Cardiac muscle cell (in vitro differentiated cells and primary cell): ENCODE data around the gene KIF1A. TPM values are rescaled to one million over a fixed set of nuclear protein-coding genes. Genes with fewer than 3 reads are reported as not detected.

Experiments
- DNase-seq, 2 donors: peaks; one replicate each; pipeline versions ENCODE4 v3.0.0 to v3.0.0-alpha.2; 2010 to 2017; ENCODE audit warnings: low read depth in 1 of 2, low spot score in 1 of 2
- H3K27ac ChIP-seq: fragments of 200-600 bp; sonication (generic); 2 replicates; pipeline ENCODE4 v1.5.1; 2016
- H3K27me3 ChIP-seq: fragments of 200-600 bp; sonication (generic); 2 replicates; pipeline ENCODE4 v1.6.0; 2016; ENCODE audit warnings: control low read depth
- H3K36me3 ChIP-seq: fragments of 200-600 bp; sonication (generic); 2 replicates; pipeline ENCODE4 v1.5.1; 2016; ENCODE audit warnings: control low read depth
- H3K4me1 ChIP-seq: fragments of 200-600 bp; sonication (generic); 2 replicates; pipeline ENCODE4 v1.8.1; 2017; ENCODE audit warnings: low read depth, mild to moderate bottlenecking, mixed run types
- H3K4me3 ChIP-seq: fragments of 200-600 bp; sonication (generic); 2 replicates; pipeline ENCODE4 v1.5.1; 2016; ENCODE audit warnings: mild to moderate bottlenecking
- H3K9me3 ChIP-seq: fragments of 200-600 bp; sonication (generic); 2 replicates; pipeline ENCODE4 v1.5.1; 2017; ENCODE audit warnings: low read depth, mild to moderate bottlenecking, control low read depth
- polyA plus RNA-seq: library from polyadenylated mRNA; unstranded; fragments of >200 nt; fragmentation: Nextera tagmentation; extraction: Ambion mirVana; gene quantifications from 2 replicates; pipeline ENCODE4 v1.2.1, GENCODE V29; 2016
- total RNA-seq: library from RNA; depleted of rRNA; stranded (reverse); fragments of >200 nt; gene quantifications from 2 replicates; pipeline ENCODE4 v1.2.3, GENCODE V29; 2016
- TF ChIP-seq, protein P1 (sequence below): IDR thresholded peaks from 2 replicates; pipeline ENCODE4 v1.5.1; 2012; ENCODE audit warnings: low read depth, mild to moderate bottlenecking, low read length

Gene KIF1A
- total and polyA plus RNA-seq, 2 experiments from 2014 or later: 6.3 to 14.1 TPM

DNA sequence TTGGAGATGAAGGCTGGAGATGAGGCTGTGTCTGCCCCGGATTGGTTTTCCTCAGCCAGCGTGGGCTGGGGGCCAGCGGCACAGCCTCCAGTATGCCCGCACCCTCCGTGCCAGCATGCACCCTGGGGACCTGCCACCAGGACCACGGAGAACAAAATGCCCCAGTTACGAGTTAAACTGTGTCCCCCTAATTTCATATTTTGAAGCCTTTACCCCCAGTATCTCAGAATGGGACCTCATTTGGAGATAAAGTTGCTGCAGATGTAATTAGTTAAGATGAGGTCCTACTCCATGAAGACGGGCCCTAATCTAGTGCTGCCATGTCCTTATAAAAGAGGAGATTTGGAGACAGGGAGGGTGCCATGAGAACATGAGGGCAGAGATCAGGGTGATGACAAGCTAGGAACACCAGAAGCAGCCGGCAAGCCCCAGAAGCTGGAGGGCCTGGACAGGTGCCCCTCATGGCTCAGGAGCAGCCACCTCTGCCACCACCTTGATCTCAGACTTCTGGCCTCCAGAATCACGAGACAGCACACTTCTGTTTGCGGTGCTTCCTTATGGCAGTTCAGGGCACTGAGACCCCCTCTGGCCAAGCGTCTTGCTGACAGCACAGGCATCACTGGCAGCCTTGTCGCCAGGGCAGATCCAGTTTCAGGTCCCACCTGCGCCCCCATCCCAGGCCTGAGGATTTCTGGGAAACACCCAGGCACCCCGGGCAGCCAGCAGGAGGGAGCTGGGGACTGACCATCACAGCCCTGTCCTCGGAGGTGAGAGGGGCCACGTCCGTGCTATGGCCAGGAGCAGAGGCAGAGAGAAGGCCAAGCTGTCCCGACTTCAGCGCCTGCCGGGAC, 29.4 kb downstream of the KIF1A start:
- Histone ChIP-seq H3K27ac (no peak overlapping the region), H3K9me3 (no peaks in the 10 kb centered on the region), H3K4me3 (no peak overlapping the region), H3K4me1 (peaks cover 12% of the 10 kb centered on the region), H3K36me3 (no peaks in the 10 kb centered on the region), H3K27me3 (no peaks in the 10 kb centered on the region)
- TF ChIP-seq, protein P1, sequence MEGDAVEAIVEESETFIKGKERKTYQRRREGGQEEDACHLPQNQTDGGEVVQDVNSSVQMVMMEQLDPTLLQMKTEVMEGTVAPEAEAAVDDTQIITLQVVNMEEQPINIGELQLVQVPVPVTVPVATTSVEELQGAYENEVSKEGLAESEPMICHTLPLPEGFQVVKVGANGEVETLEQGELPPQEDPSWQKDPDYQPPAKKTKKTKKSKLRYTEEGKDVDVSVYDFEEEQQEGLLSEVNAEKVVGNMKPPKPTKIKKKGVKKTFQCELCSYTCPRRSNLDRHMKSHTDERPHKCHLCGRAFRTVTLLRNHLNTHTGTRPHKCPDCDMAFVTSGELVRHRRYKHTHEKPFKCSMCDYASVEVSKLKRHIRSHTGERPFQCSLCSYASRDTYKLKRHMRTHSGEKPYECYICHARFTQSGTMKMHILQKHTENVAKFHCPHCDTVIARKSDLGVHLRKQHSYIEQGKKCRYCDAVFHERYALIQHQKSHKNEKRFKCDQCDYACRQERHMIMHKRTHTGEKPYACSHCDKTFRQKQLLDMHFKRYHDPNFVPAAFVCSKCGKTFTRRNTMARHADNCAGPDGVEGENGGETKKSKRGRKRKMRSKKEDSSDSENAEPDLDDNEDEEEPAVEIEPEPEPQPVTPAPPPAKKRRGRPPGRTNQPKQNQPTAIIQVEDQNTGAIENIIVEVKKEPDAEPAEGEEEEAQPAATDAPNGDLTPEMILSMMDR: no peak
- no peak for DNase-seq

DNA sequence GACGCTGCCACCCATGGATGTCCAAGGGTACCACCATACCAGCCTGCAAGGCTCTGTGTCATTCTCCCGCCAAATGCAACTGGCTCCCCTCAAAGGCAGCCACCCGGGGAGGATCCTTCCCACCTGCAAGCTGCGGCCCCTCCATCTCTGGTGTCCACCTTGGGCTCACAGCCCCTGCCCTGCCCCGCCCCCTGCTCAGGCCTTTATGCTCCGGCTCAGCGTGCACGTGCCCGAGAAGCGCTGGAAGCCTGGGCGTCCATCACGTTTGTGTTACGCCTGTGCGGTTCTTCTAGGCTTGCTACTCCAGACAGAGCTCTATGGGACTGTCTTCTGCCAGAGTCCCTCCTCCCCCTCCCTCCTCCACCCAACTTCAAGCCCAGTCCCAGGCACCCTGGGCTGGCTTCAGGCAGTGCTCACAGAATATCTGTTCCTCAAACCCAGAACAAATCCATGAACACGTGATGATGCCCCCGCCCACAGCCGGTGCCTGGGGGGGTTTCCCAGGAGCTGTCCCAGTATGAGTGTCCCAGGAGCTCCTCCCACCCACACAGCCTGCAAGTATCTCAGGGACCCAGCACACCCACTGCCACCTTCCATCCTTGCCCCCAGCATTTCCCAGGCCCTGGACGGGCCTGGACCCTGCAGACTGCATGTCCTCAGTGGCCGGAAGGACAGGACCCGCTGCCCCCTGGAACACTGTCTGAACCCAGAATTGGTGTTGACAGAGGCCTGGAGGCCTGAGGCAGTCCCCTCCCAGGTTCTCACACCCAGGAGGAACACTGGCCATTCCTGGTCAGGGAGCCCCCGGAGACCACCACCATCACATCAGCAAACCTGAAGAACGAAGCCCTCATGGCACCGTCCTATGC, 30.3 kb downstream of the KIF1A start:
- Histone ChIP-seq H3K4me1 (peaks cover 12% of the 10 kb centered on the region), H3K36me3 (no peaks in the 10 kb centered on the region), H3K4me3 (no peak overlapping the region), H3K9me3 (no peaks in the 10 kb centered on the region), H3K27ac (no peak overlapping the region), H3K27me3 (no peaks in the 10 kb centered on the region)
- TF ChIP-seq, protein P1: no peak
- no peak for DNase-seq

DNA sequence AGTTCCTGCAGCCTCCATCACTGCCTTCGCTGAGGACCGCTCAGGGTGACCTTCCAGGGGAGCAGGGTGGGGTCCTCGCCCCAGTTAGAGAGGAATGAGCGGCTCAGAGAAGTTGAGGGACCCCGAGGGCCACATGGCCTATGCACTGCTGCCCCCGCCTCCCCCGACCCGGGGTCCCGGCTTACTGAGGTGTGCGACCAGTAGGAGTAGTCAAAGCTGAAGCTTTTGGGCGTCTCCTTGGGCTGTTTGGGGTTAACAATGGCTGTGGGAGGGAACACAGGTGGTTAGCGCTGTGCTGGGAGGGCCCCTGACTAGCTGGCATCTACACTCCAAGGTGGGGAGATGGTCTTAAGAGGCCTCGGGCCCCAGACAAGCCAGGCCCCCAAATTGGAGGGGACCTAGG, 31.0 kb downstream of the KIF1A start:
- H3K27ac ChIP-seq: no peak overlapping the region
- no peaks in the 10 kb centered on the region for H3K36me3 ChIP-seq
- no peak overlapping the region for H3K4me3 ChIP-seq
- TF ChIP-seq, protein P1: no peak
- DNase-seq: no peak
- no peaks in the 10 kb centered on the region for H3K27me3 ChIP-seq
- peaks cover 12% of the 10 kb centered on the region for H3K4me1 ChIP-seq
- no peaks in the 10 kb centered on the region for H3K9me3 ChIP-seq

DNA sequence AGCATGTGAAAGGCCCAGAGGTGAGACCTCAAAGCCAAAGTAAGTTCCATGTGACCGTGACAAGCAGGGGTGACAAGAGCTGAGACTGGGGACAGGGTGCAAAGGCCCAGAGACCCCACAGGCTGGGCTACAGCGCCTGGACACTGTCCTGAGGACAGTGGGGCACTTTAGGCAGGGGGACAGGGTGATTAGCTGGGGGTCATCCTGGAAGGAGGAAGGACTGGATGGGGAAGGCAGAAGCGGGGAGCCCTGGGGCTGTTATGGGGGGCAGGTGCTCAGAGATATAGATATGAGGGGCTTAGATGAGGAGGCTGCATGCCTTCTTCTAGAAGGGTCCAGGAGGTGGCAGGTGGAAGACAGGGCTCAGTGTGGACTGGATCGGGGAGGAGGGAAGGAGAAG, 31.5 kb downstream of the KIF1A start:
- Histone ChIP-seq H3K36me3 (no peaks in the 10 kb centered on the region), H3K27me3 (no peaks in the 10 kb centered on the region), H3K4me3 (no peak overlapping the region), H3K4me1 (peaks cover 12% of the 10 kb centered on the region), H3K9me3 (no peaks in the 10 kb centered on the region), H3K27ac (no peak overlapping the region)
- TF ChIP-seq, protein P1: no peak
- no peak for DNase-seq

DNA sequence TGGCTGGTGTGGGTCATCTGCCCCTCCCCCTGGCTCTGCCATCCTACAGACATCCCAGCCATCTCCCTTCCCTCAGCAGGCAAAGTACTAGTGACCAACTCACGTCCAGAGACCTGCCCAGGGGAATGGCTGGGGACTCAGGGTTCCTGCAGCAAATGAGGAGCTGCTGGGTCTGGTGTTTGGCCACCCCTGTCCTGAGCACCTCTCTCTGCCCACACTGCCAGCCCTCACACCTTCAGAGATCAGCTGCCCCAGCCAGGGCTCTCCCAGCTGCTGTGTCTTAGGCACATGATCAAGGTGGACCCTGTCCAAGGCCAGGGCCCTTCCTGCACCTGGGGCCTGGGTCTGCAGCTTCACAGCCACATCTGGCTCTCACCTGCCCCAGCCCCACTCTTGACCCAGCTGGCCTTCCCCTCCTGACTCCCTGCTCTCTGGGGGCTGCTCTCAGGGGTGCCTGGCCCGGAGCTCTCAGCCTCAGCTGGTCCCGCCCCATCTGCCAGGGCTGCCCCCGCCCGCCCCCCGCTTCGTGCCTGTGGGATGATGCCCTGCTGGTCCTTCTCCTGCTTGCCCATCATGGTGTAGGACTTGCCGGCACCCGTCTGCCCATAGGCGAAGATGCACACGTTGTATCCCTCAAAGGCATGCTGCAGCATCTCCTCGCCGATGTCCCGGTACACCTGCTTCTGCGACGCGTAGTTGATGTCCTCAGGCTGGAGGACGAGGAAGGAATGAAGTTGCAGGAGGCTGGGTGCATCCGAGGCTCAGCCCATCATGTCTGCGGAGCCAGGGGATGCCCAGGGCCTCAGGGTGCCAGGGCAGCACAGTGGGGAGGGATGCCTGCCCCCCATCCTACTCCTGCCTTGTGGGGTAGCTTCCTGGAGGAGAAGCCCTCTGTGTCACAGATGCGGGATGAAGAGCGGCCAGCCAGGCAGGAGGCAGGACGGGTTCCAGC, 32.2 kb downstream of the KIF1A start:
- DNase-seq: no peak
- H3K4me3 ChIP-seq: no peak overlapping the region
- H3K27me3 ChIP-seq: no peaks in the 10 kb centered on the region
- H3K27ac ChIP-seq: no peak overlapping the region
- TF ChIP-seq, protein P1: no peak
- H3K4me1 ChIP-seq: peaks cover 12% of the 10 kb centered on the region
- no peaks in the 10 kb centered on the region for H3K36me3 ChIP-seq
- no peaks in the 10 kb centered on the region for H3K9me3 ChIP-seq
